ENCODE measurements around the gene ZIC5.

ZIC5 gene

GRCh38 chr13:99965329-99966000, 6.1 kb downstream of the ZIC5 start:
- no peak overlapping the region for H3K9ac ChIP-seq (ENCODE audit: low read length)
- TF ChIP-seq CTCF (IDR thresholded peaks at IDR 0.05; ENCODE audit: low read length): no peak
- no peak for TF ChIP-seq EZH2 (IDR thresholded peaks at IDR 0.05; ENCODE audit: borderline replicate concordance, low read length)
- H2AFZ ChIP-seq (ENCODE audit: low read length): no peak overlapping the region
- H3K4me3 ChIP-seq (ENCODE audit: low read depth, low read length, poor library complexity, severe bottlenecking): no peak overlapping the region
- no peaks in the 10 kb centered on the region for H4K20me1 ChIP-seq (ENCODE audit: insufficient read depth, low read length)
- H3K9me3 ChIP-seq (ENCODE audit: low read length): 0 out of 2 replicates have a peak, but pooled peaks cover 2% of the 10 kb centered on the region
- no peaks in the 10 kb centered on the region for H3K79me2 ChIP-seq (ENCODE audit: insufficient read depth, low read length)
- no peaks in the 10 kb centered on the region for H3F3A ChIP-seq (ENCODE audit: insufficient read depth, low read length)
- no peaks in the 10 kb centered on the region for H3K4me1 ChIP-seq (ENCODE audit: insufficient read depth, low read length, severe bottlenecking)
- no peak overlapping the region for H3K27ac ChIP-seq (ENCODE audit: low read depth, low read length, poor library complexity, severe bottlenecking)
- H3K4me2 ChIP-seq (ENCODE audit: low read length): no peak overlapping the region
- no peaks in the 10 kb centered on the region for H3K36me3 ChIP-seq (ENCODE audit: insufficient read depth, low read length)
- H3K9me2 ChIP-seq (ENCODE audit: low read depth, low read length): no peaks in the 10 kb centered on the region
- no peaks in the 10 kb centered on the region for H3K27me3 ChIP-seq (ENCODE audit: insufficient read depth, low read length)

GRCh38 chr13:99963816-99964339, 7.7 kb downstream of the ZIC5 start:
- no peaks in the 10 kb centered on the region for H3F3A ChIP-seq (ENCODE audit: insufficient read depth, low read length)
- H3K36me3 ChIP-seq (ENCODE audit: insufficient read depth, low read length): no peaks in the 10 kb centered on the region
- H3K27me3 ChIP-seq (ENCODE audit: insufficient read depth, low read length): no peaks in the 10 kb centered on the region
- H3K9me2 ChIP-seq (ENCODE audit: low read depth, low read length): no peaks in the 10 kb centered on the region
- no peak overlapping the region for H3K9ac ChIP-seq (ENCODE audit: low read length)
- no peak overlapping the region for H3K27ac ChIP-seq (ENCODE audit: low read depth, low read length, poor library complexity, severe bottlenecking)
- no peak for TF ChIP-seq EZH2 (IDR thresholded peaks at IDR 0.05; ENCODE audit: borderline replicate concordance, low read length)
- no peak for TF ChIP-seq CTCF (IDR thresholded peaks at IDR 0.05; ENCODE audit: low read length)
- no peak overlapping the region for H3K4me2 ChIP-seq (ENCODE audit: low read length)
- H3K4me1 ChIP-seq (ENCODE audit: insufficient read depth, low read length, severe bottlenecking): no peaks in the 10 kb centered on the region
- no peaks in the 10 kb centered on the region for H4K20me1 ChIP-seq (ENCODE audit: insufficient read depth, low read length)
- H3K79me2 ChIP-seq (ENCODE audit: insufficient read depth, low read length): no peaks in the 10 kb centered on the region
- H3K4me3 ChIP-seq (ENCODE audit: low read depth, low read length, poor library complexity, severe bottlenecking): no peak overlapping the region
- H3K9me3 ChIP-seq (ENCODE audit: low read length): no peaks in the 10 kb centered on the region
- no peak overlapping the region for H2AFZ ChIP-seq (ENCODE audit: low read length)

- no peaks in the 10 kb centered on the region for H3K36me3 ChIP-seq (ENCODE audit: insufficient read depth, low read length)
- H3K9me3 ChIP-seq (ENCODE audit: low read length): no peaks in the 10 kb centered on the region
- no peaks in the 10 kb centered on the region for H3K79me2 ChIP-seq (ENCODE audit: insufficient read depth, low read length)
- H2AFZ ChIP-seq (ENCODE audit: low read length): no peak overlapping the region
- no peak overlapping the region for H3K9ac ChIP-seq (ENCODE audit: low read length)
- TF ChIP-seq EZH2 (IDR thresholded peaks at IDR 0.05; ENCODE audit: borderline replicate concordance, low read length): no peak
- TF ChIP-seq CTCF (IDR thresholded peaks at IDR 0.05; ENCODE audit: low read length): no peak
- no peaks in the 10 kb centered on the region for H3K27me3 ChIP-seq (ENCODE audit: insufficient read depth, low read length)
- no peaks in the 10 kb centered on the region for H3K9me2 ChIP-seq (ENCODE audit: low read depth, low read length)
- no peak overlapping the region for H3K27ac ChIP-seq (ENCODE audit: low read depth, low read length, poor library complexity, severe bottlenecking)
- H3K4me3 ChIP-seq (ENCODE audit: low read depth, low read length, poor library complexity, severe bottlenecking): no peak overlapping the region
- no peaks in the 10 kb centered on the region for H4K20me1 ChIP-seq (ENCODE audit: insufficient read depth, low read length)
- no peaks in the 10 kb centered on the region for H3K4me1 ChIP-seq (ENCODE audit: insufficient read depth, low read length, severe bottlenecking)
- no peak overlapping the region for H3K4me2 ChIP-seq (ENCODE audit: low read length)
- H3F3A ChIP-seq (ENCODE audit: insufficient read depth, low read length): no peaks in the 10 kb centered on the region
Observed at GRCh38 chr13:99962242-99962641, 9.3 kb downstream of the ZIC5 start.

All from OCI-LY1 (cell line).